Peyer's patch (tissue), 4 donors: ENCODE measurements around the gene RAPSN. TPM values are rescaled to one million over a fixed set of nuclear protein-coding genes. Genes with fewer than 3 reads are reported as not detected.

Experiments used
- DNase-seq, 3 donors: peaks; one replicate each; pipeline ENCODE4 v3.0.0-alpha.2; 2017 to 2019
- H3K27ac ChIP-seq, 4 donors: fragments of 200-600 bp; sonication (generic); one replicate each; pipeline ENCODE4 v1.5.1; 2016 to 2019
- H3K27me3 ChIP-seq, 2 donors: fragments of 200-600 bp; sonication (generic); one replicate each; pipeline ENCODE4 v1.5.1; 2019
- H3K36me3 ChIP-seq, 3 donors: fragments of 200-600 bp; sonication (generic); one replicate each; pipeline ENCODE4 v1.5.1; 2016 to 2019
- H3K4me1 ChIP-seq, 4 donors: fragments of 200-600 bp; sonication (generic); one replicate each; pipeline ENCODE4 v1.5.1; 2016 to 2019
- H3K4me3 ChIP-seq, 4 donors: fragments of 200-600 bp; sonication (generic); 1 replicate in 3 of 4; 2 replicates in 1 of 4; pipeline ENCODE4 v1.5.1; 2016 to 2019; ENCODE audit warnings: mild to moderate bottlenecking in 1 of 4
- H3K9me3 ChIP-seq, 4 donors: fragments of 200-600 bp; sonication (generic); one replicate each; pipeline ENCODE4 v1.5.1; 2016 to 2019; ENCODE audit warnings: mild to moderate bottlenecking in 1 of 4
- POLR2A ChIP-seq, 2 donors: fragments of 450-650 bp; IDR thresholded peaks; one replicate each; pipeline ENCODE4 v1.5.1; 2017; ENCODE audit warnings: antibody characterized with exemption in 2 of 2, mild to moderate bottlenecking in 2 of 2, moderate library complexity in 2 of 2
- total RNA-seq, 4 donors: library from RNA; depleted of rRNA; stranded (reverse); fragments of >200 nt; gene quantifications; one replicate each; pipeline ENCODE4 v1.1.0, GENCODE V29; 2016
- TF ChIP-seq, protein P1 (sequence below), 6 experiments: fragments of 450-650 bp in 4 of 6; fragments of 200-600 bp in 2 of 6; sonication (generic) in 1 of 6; IDR thresholded peaks; one replicate each; pipeline ENCODE4 v1.5.1; 2017 to 2019; ENCODE audit warnings: antibody characterized with exemption in 6 of 6, mild to moderate bottlenecking in 3 of 6, moderate library complexity in 1 of 6

Gene RAPSN
- total RNA-seq, 4 donors from 2014 or later, result 0.54 to 0.76 TPM; not detected in 2

DNA sequence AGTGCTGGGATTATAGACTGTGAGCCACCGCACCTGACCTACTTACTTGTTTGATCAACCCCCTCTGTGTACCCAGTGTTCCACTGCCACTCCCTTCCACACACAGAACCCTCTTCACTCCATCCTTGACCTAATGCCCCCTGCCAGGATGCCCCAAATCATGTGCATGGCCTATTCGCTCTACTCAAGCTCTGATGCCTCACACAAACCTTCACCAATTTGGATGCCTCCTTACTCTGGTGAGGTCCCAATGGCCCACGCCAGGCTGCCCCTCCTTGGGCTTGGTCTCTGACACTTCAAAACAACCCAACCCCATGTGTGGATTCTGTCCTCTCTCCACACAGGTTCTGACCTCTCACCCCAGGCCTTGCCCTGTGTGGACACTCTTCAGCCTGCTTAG lies 13.2 kb downstream of the RAPSN start:
- H3K27ac ChIP-seq, result no peak overlapping the region
- no peaks in the 10 kb centered on the region for H3K27me3 ChIP-seq
- no peak overlapping the region for H3K4me3 ChIP-seq
- TF ChIP-seq, protein P1, sequence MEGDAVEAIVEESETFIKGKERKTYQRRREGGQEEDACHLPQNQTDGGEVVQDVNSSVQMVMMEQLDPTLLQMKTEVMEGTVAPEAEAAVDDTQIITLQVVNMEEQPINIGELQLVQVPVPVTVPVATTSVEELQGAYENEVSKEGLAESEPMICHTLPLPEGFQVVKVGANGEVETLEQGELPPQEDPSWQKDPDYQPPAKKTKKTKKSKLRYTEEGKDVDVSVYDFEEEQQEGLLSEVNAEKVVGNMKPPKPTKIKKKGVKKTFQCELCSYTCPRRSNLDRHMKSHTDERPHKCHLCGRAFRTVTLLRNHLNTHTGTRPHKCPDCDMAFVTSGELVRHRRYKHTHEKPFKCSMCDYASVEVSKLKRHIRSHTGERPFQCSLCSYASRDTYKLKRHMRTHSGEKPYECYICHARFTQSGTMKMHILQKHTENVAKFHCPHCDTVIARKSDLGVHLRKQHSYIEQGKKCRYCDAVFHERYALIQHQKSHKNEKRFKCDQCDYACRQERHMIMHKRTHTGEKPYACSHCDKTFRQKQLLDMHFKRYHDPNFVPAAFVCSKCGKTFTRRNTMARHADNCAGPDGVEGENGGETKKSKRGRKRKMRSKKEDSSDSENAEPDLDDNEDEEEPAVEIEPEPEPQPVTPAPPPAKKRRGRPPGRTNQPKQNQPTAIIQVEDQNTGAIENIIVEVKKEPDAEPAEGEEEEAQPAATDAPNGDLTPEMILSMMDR (IDR thresholded peaks at IDR 0.05), result no peak
- TF ChIP-seq POLR2A (IDR thresholded peaks at IDR 0.05), result no peak
- H3K9me3 ChIP-seq, result no peaks in the 10 kb centered on the region
- no peaks in the 10 kb centered on the region for H3K36me3 ChIP-seq
- no peaks in the 10 kb centered on the region for H3K4me1 ChIP-seq
- DNase-seq, result no peak

DNA sequence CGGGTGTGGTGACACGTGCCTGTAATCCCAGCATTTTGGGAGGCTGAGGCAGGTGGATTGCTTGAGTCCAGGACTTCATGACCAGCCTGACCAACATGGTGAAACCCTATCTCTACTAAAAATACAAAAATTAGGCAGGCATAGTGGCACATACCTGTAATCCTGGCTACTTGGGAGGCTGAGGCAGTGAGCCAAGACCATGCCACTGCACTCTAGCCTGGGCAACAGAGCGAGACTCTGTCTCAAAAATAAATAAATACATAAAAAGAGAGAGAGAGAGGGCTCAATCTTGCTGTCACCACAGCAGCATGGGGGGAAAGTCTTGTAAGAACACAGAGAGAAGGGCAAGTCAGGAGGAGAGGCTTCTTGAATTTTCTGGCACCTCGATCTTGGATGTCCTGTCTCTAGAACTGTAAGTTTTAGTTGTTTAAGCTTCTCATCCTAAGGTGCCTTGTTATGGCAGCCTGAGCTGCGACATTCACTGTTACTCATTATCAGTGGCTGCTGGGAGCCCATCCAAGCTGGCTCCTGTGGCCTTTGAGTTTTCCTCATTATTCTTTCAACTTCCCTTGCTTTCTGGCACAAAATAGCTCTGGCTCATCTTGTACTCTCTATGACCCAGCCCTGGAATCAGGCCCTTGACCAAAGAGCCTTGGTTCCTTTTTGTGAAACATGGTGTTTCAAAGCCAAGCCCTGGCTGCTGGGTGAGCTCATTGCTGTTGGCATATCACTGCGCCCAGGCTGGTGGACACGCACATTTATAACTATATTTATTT lies 14.7 kb downstream of the RAPSN start:
- Histone ChIP-seq H3K27ac (no peak overlapping the region), H3K27me3 (no peaks in the 10 kb centered on the region), H3K4me1 (no peaks in the 10 kb centered on the region), H3K4me3 (no peak overlapping the region), H3K36me3 (no peaks in the 10 kb centered on the region), H3K9me3 (no peaks in the 10 kb centered on the region)
- no peak for DNase-seq
- TF ChIP-seq, protein P1 (IDR thresholded peaks at IDR 0.05), result no peak
- TF ChIP-seq POLR2A (IDR thresholded peaks at IDR 0.05), result no peak

- no peak overlapping the region for H3K27ac ChIP-seq
- no peak for TF ChIP-seq POLR2A (IDR thresholded peaks at IDR 0.05)
- TF ChIP-seq, protein P1 (IDR thresholded peaks at IDR 0.05), result no peak
- no peaks in the 10 kb centered on the region for H3K9me3 ChIP-seq
- no peaks in the 10 kb centered on the region for H3K4me1 ChIP-seq
- no peaks in the 10 kb centered on the region for H3K36me3 ChIP-seq
- DNase-seq, result no peak
- H3K4me3 ChIP-seq, result no peak overlapping the region
- H3K27me3 ChIP-seq, result no peaks in the 10 kb centered on the region
Measured at GRCh38 chr11:47433157-47433556, 15.8 kb downstream of the RAPSN start.

GRCh38 chr11:47431356-47432083 lies 17.4 kb downstream of the RAPSN start:
- TF ChIP-seq, protein P1 (IDR thresholded peaks at IDR 0.05), result no peak
- no peak for TF ChIP-seq POLR2A (IDR thresholded peaks at IDR 0.05)
- H3K4me1 ChIP-seq, result no peaks in the 10 kb centered on the region
- no peak for DNase-seq

DNA sequence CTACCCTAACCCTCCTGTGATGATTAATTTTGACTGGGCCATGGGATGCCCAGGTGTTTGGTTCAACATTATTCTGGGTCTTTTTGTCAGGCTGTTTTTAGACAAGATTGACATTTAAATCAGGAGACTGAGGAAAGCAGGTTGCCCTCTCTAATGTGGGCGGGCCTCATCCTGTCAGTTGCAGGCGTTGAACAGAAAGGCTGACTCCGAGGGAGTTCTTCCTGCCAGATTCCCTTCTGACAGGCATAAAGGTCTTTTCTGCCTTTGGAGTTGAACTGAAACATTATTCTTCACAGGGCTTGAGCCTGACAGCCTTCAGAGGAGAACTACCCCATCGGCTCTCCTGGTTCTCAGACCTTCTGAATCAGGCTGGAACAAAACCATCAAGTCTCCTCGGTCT lies 18.4 kb downstream of the RAPSN start:
- no peaks in the 10 kb centered on the region for H3K36me3 ChIP-seq
- H3K27me3 ChIP-seq, result no peaks in the 10 kb centered on the region
- TF ChIP-seq, protein P1 (IDR thresholded peaks at IDR 0.05), result no peak
- no peak for TF ChIP-seq POLR2A (IDR thresholded peaks at IDR 0.05)
- H3K4me3 ChIP-seq, result no peak overlapping the region
- no peak overlapping the region for H3K27ac ChIP-seq
- H3K4me1 ChIP-seq, result peaks cover 0 to 2% (median under 1%) of the 10 kb centered on the region in 4 donors
- no peaks in the 10 kb centered on the region for H3K9me3 ChIP-seq
- DNase-seq, result no peak

More at GRCh38 chr11:47431356-47432083, 17.4 kb downstream of the RAPSN start:
- Histone ChIP-seq H3K36me3 (no peaks in the 10 kb centered on the region), H3K27me3 (no peaks in the 10 kb centered on the region), H3K27ac (no peak overlapping the region), H3K9me3 (no peaks in the 10 kb centered on the region), H3K4me3 (no peak overlapping the region)
